ENCODE results near the gene DCAF8.

DNA sequence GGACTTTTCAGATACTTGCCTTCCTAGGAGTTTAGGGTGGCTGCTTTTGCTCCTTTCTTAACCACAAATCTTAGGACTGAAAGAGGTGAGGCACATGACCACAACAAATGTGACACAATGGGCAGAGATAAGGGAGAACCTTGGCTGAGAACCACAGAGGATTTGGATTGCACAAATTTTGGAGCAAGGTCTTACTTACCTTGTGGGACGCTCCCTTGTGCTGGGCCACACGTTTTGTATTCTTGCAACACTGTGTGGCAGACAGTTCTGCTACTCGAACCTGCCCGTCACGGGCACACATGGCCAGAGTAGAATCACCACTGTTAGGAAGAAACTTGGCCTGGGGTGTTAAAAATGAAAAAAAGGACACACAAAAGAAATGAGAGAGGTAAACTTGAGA lies 23.9 kb downstream of the DCAF8 start:
- TF ChIP-seq, protein P1, sequence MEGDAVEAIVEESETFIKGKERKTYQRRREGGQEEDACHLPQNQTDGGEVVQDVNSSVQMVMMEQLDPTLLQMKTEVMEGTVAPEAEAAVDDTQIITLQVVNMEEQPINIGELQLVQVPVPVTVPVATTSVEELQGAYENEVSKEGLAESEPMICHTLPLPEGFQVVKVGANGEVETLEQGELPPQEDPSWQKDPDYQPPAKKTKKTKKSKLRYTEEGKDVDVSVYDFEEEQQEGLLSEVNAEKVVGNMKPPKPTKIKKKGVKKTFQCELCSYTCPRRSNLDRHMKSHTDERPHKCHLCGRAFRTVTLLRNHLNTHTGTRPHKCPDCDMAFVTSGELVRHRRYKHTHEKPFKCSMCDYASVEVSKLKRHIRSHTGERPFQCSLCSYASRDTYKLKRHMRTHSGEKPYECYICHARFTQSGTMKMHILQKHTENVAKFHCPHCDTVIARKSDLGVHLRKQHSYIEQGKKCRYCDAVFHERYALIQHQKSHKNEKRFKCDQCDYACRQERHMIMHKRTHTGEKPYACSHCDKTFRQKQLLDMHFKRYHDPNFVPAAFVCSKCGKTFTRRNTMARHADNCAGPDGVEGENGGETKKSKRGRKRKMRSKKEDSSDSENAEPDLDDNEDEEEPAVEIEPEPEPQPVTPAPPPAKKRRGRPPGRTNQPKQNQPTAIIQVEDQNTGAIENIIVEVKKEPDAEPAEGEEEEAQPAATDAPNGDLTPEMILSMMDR (IDR thresholded peaks at IDR 0.05; ENCODE audit: low read depth, low read length): no peak
- no peak for TF ChIP-seq EZH2phosphoT487 (IDR thresholded peaks at IDR 0.05; ENCODE audit: low read depth)
